HUES48 (cell line): ENCODE measurements around the gene TRAPPC12.

Source experiments
- H3K27ac ChIP-seq: one replicate; pipeline ENCODE4 v1.7.0; 2013; ENCODE audit warnings: low read depth, low read length, inconsistent platforms
- H3K27me3 ChIP-seq: 2 replicates; pipeline ENCODE4 v1.6.1; 2013; ENCODE audit warnings: mild to moderate bottlenecking, low read length; ENCODE audit not compliant: control insufficient read depth, insufficient read depth
- H3K36me3 ChIP-seq: 2 replicates; pipeline ENCODE4 v1.6.1; 2013; ENCODE audit warnings: low read length; ENCODE audit not compliant: control insufficient read depth, insufficient read depth
- H3K4me1 ChIP-seq: 2 replicates; pipeline ENCODE4 v1.6.1; 2013; ENCODE audit warnings: mild to moderate bottlenecking, low read length; ENCODE audit not compliant: control insufficient read depth, insufficient read depth
- H3K4me3 ChIP-seq: 2 replicates; pipeline ENCODE4 v1.5.1; 2013; ENCODE audit warnings: mild to moderate bottlenecking, low read depth, low read length
- H3K9ac ChIP-seq: 2 replicates; pipeline ENCODE4 v1.6.1; 2013; ENCODE audit warnings: mild to moderate bottlenecking, low read depth, low read length, moderate library complexity
- H3K9me3 ChIP-seq: 2 replicates; pipeline ENCODE4 v1.6.1; 2013; ENCODE audit warnings: low read length; ENCODE audit not compliant: control insufficient read depth, insufficient read depth

Gene TRAPPC12

GRCh38 chr2:3390041-3390440, 10.5 kb downstream of the TRAPPC12 start:
- no peaks in the 10 kb centered on the region for H3K27me3 ChIP-seq
- H3K27ac ChIP-seq: no peak overlapping the region
- no peaks in the 10 kb centered on the region for H3K9me3 ChIP-seq
- peaks cover 28% of the 10 kb centered on the region for H3K36me3 ChIP-seq
- H3K9ac ChIP-seq: no peak overlapping the region
- no peak overlapping the region for H3K4me3 ChIP-seq
- H3K4me1 ChIP-seq: no peaks in the 10 kb centered on the region

GRCh38 chr2:3392216-3392615, 12.7 kb downstream of the TRAPPC12 start:
- Histone ChIP-seq H3K27ac (no peak overlapping the region), H3K9me3 (peaks cover 14% of the 10 kb centered on the region; the same call in 1 of the 2 replicates), H3K27me3 (no peaks in the 10 kb centered on the region), H3K36me3 (peaks cover 28% of the 10 kb centered on the region), H3K9ac (no peak overlapping the region), H3K4me3 (no peak overlapping the region), H3K4me1 (no peaks in the 10 kb centered on the region)

- Histone ChIP-seq H3K9ac (no peak overlapping the region), H3K27me3 (no peaks in the 10 kb centered on the region), H3K9me3 (peaks cover 14% of the 10 kb centered on the region; the same call in 1 of the 2 replicates), H3K4me1 (peaks cover 14% of the 10 kb centered on the region), H3K36me3 (peaks cover 16% of the 10 kb centered on the region), H3K27ac (no peak overlapping the region), H3K4me3 (no peak overlapping the region)
These were observed 17.5 kb downstream of the TRAPPC12 start for GRCh38 chr2:3396920-3397559.

GRCh38 chr2:3398857-3399256, 19.4 kb downstream of the TRAPPC12 start:
- no peak overlapping the region for H3K9ac ChIP-seq
- H3K9me3 ChIP-seq: peaks cover 14% of the 10 kb centered on the region; the same call in 1 of the 2 replicates
- H3K4me1 ChIP-seq: peaks cover 14% of the 10 kb centered on the region
- no peaks in the 10 kb centered on the region for H3K27me3 ChIP-seq
- H3K36me3 ChIP-seq: peaks cover 22% of the 10 kb centered on the region
- no peak overlapping the region for H3K4me3 ChIP-seq
- H3K27ac ChIP-seq: peak overlapping the region; percentile 71

- peaks cover 14% of the 10 kb centered on the region for H3K4me1 ChIP-seq
- H3K9ac ChIP-seq: peak overlapping the region; percentile 31; the same call in 1 of the 2 replicates
- peaks cover 19% of the 10 kb centered on the region for H3K36me3 ChIP-seq
- H3K9me3 ChIP-seq: peaks cover 14% of the 10 kb centered on the region; the same call in 1 of the 2 replicates
- no peaks in the 10 kb centered on the region for H3K27me3 ChIP-seq
- no peak overlapping the region for H3K4me3 ChIP-seq
- H3K27ac ChIP-seq: peak overlapping the region; percentile 71
These were observed 19.9 kb downstream of the TRAPPC12 start for GRCh38 chr2:3399381-3399780.

GRCh38 chr2:3399829-3400228, 20.3 kb downstream of the TRAPPC12 start:
- Histone ChIP-seq H3K27me3 (no peaks in the 10 kb centered on the region), H3K4me3 (no peak overlapping the region), H3K36me3 (peaks cover 19% of the 10 kb centered on the region), H3K9ac (no peak overlapping the region), H3K9me3 (peaks cover 14% of the 10 kb centered on the region; the same call in 1 of the 2 replicates), H3K27ac (peak overlapping the region; percentile 71), H3K4me1 (peaks cover 14% of the 10 kb centered on the region)

GRCh38 chr2:3403587-3404334, 24.3 kb downstream of the TRAPPC12 start:
- H3K9me3 ChIP-seq: no peaks in the 10 kb centered on the region
- H3K27me3 ChIP-seq: no peaks in the 10 kb centered on the region
- H3K27ac ChIP-seq: no peak overlapping the region
- H3K9ac ChIP-seq: no peak overlapping the region
- H3K4me1 ChIP-seq: peaks cover 8% of the 10 kb centered on the region
- peaks cover 29% of the 10 kb centered on the region for H3K36me3 ChIP-seq
- H3K4me3 ChIP-seq: no peak overlapping the region

- H3K27ac ChIP-seq: no peak overlapping the region
- no peak overlapping the region for H3K4me3 ChIP-seq
- no peak overlapping the region for H3K9ac ChIP-seq
- peaks cover 2% of the 10 kb centered on the region; the same call in 1 of the 2 replicates for H3K4me1 ChIP-seq
- no peaks in the 10 kb centered on the region for H3K9me3 ChIP-seq
- H3K36me3 ChIP-seq: peaks cover 29% of the 10 kb centered on the region
- H3K27me3 ChIP-seq: no peaks in the 10 kb centered on the region
These were observed 24.9 kb downstream of the TRAPPC12 start for GRCh38 chr2:3404349-3404894.

- H3K9me3 ChIP-seq: no peaks in the 10 kb centered on the region
- no peaks in the 10 kb centered on the region for H3K27me3 ChIP-seq
- no peak overlapping the region for H3K27ac ChIP-seq
- peaks cover 29% of the 10 kb centered on the region for H3K36me3 ChIP-seq
- H3K9ac ChIP-seq: no peak overlapping the region
- H3K4me1 ChIP-seq: no peaks in the 10 kb centered on the region
- no peak overlapping the region for H3K4me3 ChIP-seq
These were observed 25.8 kb downstream of the TRAPPC12 start for GRCh38 chr2:3405307-3405706.

GRCh38 chr2:3405876-3406275, 26.4 kb downstream of the TRAPPC12 start:
- Histone ChIP-seq H3K9ac (no peak overlapping the region), H3K27ac (no peak overlapping the region), H3K36me3 (peaks cover 26% of the 10 kb centered on the region), H3K9me3 (no peaks in the 10 kb centered on the region), H3K4me1 (no peaks in the 10 kb centered on the region), H3K4me3 (no peak overlapping the region), H3K27me3 (no peaks in the 10 kb centered on the region)

- Histone ChIP-seq H3K4me3 (no peak overlapping the region), H3K36me3 (peaks cover 21% of the 10 kb centered on the region; the same call in 1 of the 2 replicates), H3K4me1 (no peaks in the 10 kb centered on the region), H3K9me3 (no peaks in the 10 kb centered on the region), H3K9ac (no peak overlapping the region), H3K27me3 (no peaks in the 10 kb centered on the region), H3K27ac (no peak overlapping the region)
These were observed 27.0 kb downstream of the TRAPPC12 start for GRCh38 chr2:3406501-3406900.
